Common myeloid progenitor, CD34-positive (primary cell): ENCODE results near the gene SH2D3A.
"Not testable (repeated sequence)": the region's sequence is repeated elsewhere in the genome, so short reads cannot be mapped to it uniquely, and the experiment has no call there.

Source experiments
- CTCF ChIA-PET: fragments of 350-600 bp; sonication (Branson Sonifier 250); formaldehyde crosslinking; loops from one replicate; lab custom pipeline; 2021; ENCODE audit warnings: antibody characterized with exemption; lab: Charles Lee
- POLR2A ChIA-PET: fragments of 350-600 bp; sonication (Branson Sonifier 250); formaldehyde crosslinking; loops from one replicate; lab custom pipeline; 2021; ENCODE audit warnings: antibody characterized with exemption; lab: Charles Lee
- DNase-seq, 3 donors: peaks; one replicate each; pipeline versions ENCODE4 v3.0.0 to v3.0.0-alpha.2; 2013
- H3K27ac ChIP-seq, 2 experiments: 1 replicate in 1 of 2; 2 replicates in 1 of 2; pipeline ENCODE4 v1.7.0; 2013; ENCODE audit warnings: inconsistent platforms in 2 of 2, low read length in 2 of 2, mild to moderate bottlenecking in 2 of 2, low read depth in 1 of 2, moderate library complexity in 1 of 2; ENCODE audit not compliant: severe bottlenecking in 2 of 2, insufficient read depth in 1 of 2, poor library complexity in 1 of 2
- H3K27me3 ChIP-seq, 5 experiments: replicated peaks in 2 of 5; 1 replicate in 3 of 5; 2 replicates in 2 of 5; pipeline versions ENCODE4 v1.6.1 to v1.7.0; 2013; ENCODE audit warnings: low read length in 4 of 5, mild to moderate bottlenecking in 2 of 5, moderate library complexity in 2 of 5, inconsistent platforms in 1 of 5; ENCODE audit not compliant: insufficient read depth in 5 of 5, control insufficient read depth in 4 of 5
- H3K36me3 ChIP-seq, 4 experiments: 1 replicate in 2 of 4; 2 replicates in 2 of 4; pipeline versions ENCODE4 v1.6.1 to v1.7.0; 2013; ENCODE audit warnings: low read length in 3 of 4, control low read depth in 1 of 4, mild to moderate bottlenecking in 1 of 4; ENCODE audit not compliant: control insufficient read depth in 4 of 4, insufficient read depth in 4 of 4
- H3K4me1 ChIP-seq, 4 experiments: 1 replicate in 3 of 4; 2 replicates in 1 of 4; pipeline versions ENCODE4 v1.6.1 to v1.7.1; 2013; ENCODE audit warnings: low read length in 3 of 4, mild to moderate bottlenecking in 3 of 4, control low read depth in 1 of 4, inconsistent platforms in 1 of 4, moderate library complexity in 1 of 4; ENCODE audit not compliant: control insufficient read depth in 4 of 4, insufficient read depth in 4 of 4; ENCODE audit errors: control extremely low read depth in 1 of 4
- H3K4me3 ChIP-seq, 7 experiments: 1 replicate in 4 of 7; 2 replicates in 3 of 7; pipeline versions ENCODE4 v1.5.1 to v1.7.0; 2013; ENCODE audit warnings: mild to moderate bottlenecking in 7 of 7, low read length in 6 of 7, moderate library complexity in 6 of 7, inconsistent platforms in 2 of 7, low read depth in 2 of 7, control low read depth in 1 of 7; ENCODE audit not compliant: insufficient read depth in 4 of 7, control insufficient read depth in 1 of 7; ENCODE audit errors: extremely low read depth in 1 of 7
- H3K9me3 ChIP-seq, 5 experiments: 1 replicate in 4 of 5; 2 replicates in 1 of 5; pipeline versions ENCODE4 v1.6.1 to v1.7.1; 2013; ENCODE audit warnings: low read length in 4 of 5, mild to moderate bottlenecking in 2 of 5, inconsistent platforms in 1 of 5, low read depth in 1 of 5, moderate library complexity in 1 of 5; ENCODE audit not compliant: control insufficient read depth in 4 of 5, insufficient read depth in 2 of 5; ENCODE audit errors: control extremely low read depth in 1 of 5
- WGBS: methylation state at CpG from one replicate; pipeline ENCODE4 v1.1.5; 2013; ENCODE audit not compliant: insufficient coverage; 5-methylcytosine and 5-hydroxymethylcytosine counted together

SH2D3A gene

GRCh38 chr19:6800991-6801484 is 33.8 kb upstream of the SH2D3A start:
- H3K27me3 ChIP-seq, result no peaks in the 10 kb centered on the region
- DNase-seq, result no peak
- H3K4me3 ChIP-seq, result peak overlapping the region in 6 of 7 experiments; percentile 15 to 64 (median 53)
- WGBS, result 33% methylated on average over 8 of the region's 10 CpGs
- H3K27ac ChIP-seq, result peak overlapping the region; percentile 72 to 87
- H3K36me3 ChIP-seq, result peaks cover 0 to 13% (median 2%) of the 10 kb centered on the region in 4 experiments
- H3K9me3 ChIP-seq, result no peaks in the 10 kb centered on the region
- H3K4me1 ChIP-seq, result peaks cover 3 to 48% (median 41%) of the 10 kb centered on the region in 4 experiments
- CTCF ChIA-PET, result interaction anchor here (0.5 to 5.8 kb wide), 10 partner anchors 10 to 296 kb away, joined by 3 to 92 read pairs (median 7); partner anchors contain the start of genes SH2D3A and VAV1
- POLR2A ChIA-PET, result interaction anchor here (0.6 to 5.2 kb wide), 5 partner anchors 10 to 80 kb away, joined by 3 to 65 read pairs (median 3); partner anchors contain the start of gene VAV1

- Histone ChIP-seq H3K4me1 (peaks cover 3 to 48% (median 41%) of the 10 kb centered on the region in 4 experiments), H3K36me3 (peaks cover 2 to 13% (median 5%) of the 10 kb centered on the region in 4 experiments), H3K27ac (peak overlapping the region in 1 of 2 experiments; percentile 40)
- not testable (repeated sequence) for H3K4me3 ChIP-seq, H3K9me3 ChIP-seq, H3K27me3 ChIP-seq, DNase-seq
- POLR2A ChIA-PET, result interaction anchor here (0.6 to 5.2 kb wide), 4 partner anchors 9 to 64 kb away, joined by 3 to 65 read pairs (median 4); partner anchors contain the start of gene VAV1
- CTCF ChIA-PET, result interaction anchor here (1.3 to 5.8 kb wide), 6 partner anchors 9 to 64 kb away, joined by 3 to 92 read pairs (median 10); partner anchors contain the start of genes SH2D3A and VAV1
- WGBS, result 83% methylated on average over 2 of the region's 14 CpGs
These were observed 33.0 kb upstream of the SH2D3A start for GRCh38 chr19:6800160-6800790.

- CTCF ChIA-PET, result interaction anchor here (1.6 kb wide), 1 partner anchor 66 kb away, joined by 5 read pairs; no protein-coding TSS in a partner anchor
- peaks cover 3 to 35% (median 29%) of the 10 kb centered on the region in 4 experiments for H3K4me1 ChIP-seq
- DNase-seq, result no peak
- no peak overlapping the region for H3K27ac ChIP-seq
- H3K36me3 ChIP-seq, result peaks cover 4 to 29% (median 16%) of the 10 kb centered on the region in 4 experiments
- peaks cover 0 to 6% (median 0%) of the 10 kb centered on the region in 5 experiments for H3K9me3 ChIP-seq
- H3K27me3 ChIP-seq, result no peaks in the 10 kb centered on the region
- 96% methylated on average over 8 of the region's 9 CpGs for WGBS
- no peak overlapping the region for H3K4me3 ChIP-seq
- POLR2A ChIA-PET, result no interaction called here
These were observed 30.4 kb upstream of the SH2D3A start for GRCh38 chr19:6797646-6798045.

- WGBS, result 97% methylated on average over 4 of the region's 4 CpGs
- DNase-seq, result no peak
- Histone ChIP-seq H3K9me3 (peaks cover 0 to 6% (median 0%) of the 10 kb centered on the region in 5 experiments), H3K4me3 (no peak overlapping the region), H3K36me3 (peaks cover 8 to 38% (median 18%) of the 10 kb centered on the region in 4 experiments), H3K4me1 (peaks cover 3 to 24% (median 19%) of the 10 kb centered on the region in 4 experiments), H3K27me3 (no peaks in the 10 kb centered on the region), H3K27ac (no peak overlapping the region)
- ChIA-PET CTCF (no interaction called here), POLR2A (no interaction called here)
These were observed 29.0 kb upstream of the SH2D3A start for GRCh38 chr19:6796278-6796677.

GRCh38 chr19:6794686-6795431 is 27.6 kb upstream of the SH2D3A start:
- POLR2A ChIA-PET, result interaction anchor here (1.0 kb wide), 1 partner anchor 11 kb away, joined by 4 read pairs; no protein-coding TSS in a partner anchor
- peaks cover 0 to 6% (median 0%) of the 10 kb centered on the region in 5 experiments for H3K9me3 ChIP-seq
- no peak for DNase-seq
- WGBS, result over 99% methylated on average over 9 of the region's 13 CpGs
- H3K36me3 ChIP-seq, result peaks cover 14 to 50% (median 23%) of the 10 kb centered on the region in 4 experiments
- CTCF ChIA-PET, result no interaction called here
- H3K4me1 ChIP-seq, result peaks cover 0 to 9% (median 6%) of the 10 kb centered on the region in 4 experiments
- no peaks in the 10 kb centered on the region for H3K27me3 ChIP-seq
- H3K27ac ChIP-seq, result no peak overlapping the region
- no peak overlapping the region for H3K4me3 ChIP-seq

GRCh38 chr19:6793973-6794372 is 26.7 kb upstream of the SH2D3A start:
- Histone ChIP-seq H3K4me1 (peaks cover 0 to 4% (median under 1%) of the 10 kb centered on the region in 4 experiments), H3K27ac (no peak overlapping the region), H3K27me3 (no peaks in the 10 kb centered on the region), H3K36me3 (peaks cover 14 to 50% (median 24%) of the 10 kb centered on the region in 4 experiments), H3K4me3 (no peak overlapping the region), H3K9me3 (peaks cover 0 to 6% (median 0%) of the 10 kb centered on the region in 5 experiments)
- POLR2A ChIA-PET, result no interaction called here
- 100% methylated on average over 1 of the region's 5 CpGs for whole genome bisulfite sequencing
- DNase-seq, result no peak
- CTCF ChIA-PET, result no interaction called here
